HG02840 (cell line): ENCODE results near the gene TRMU.
"Not testable (repeated sequence)": the region's sequence is repeated elsewhere in the genome, so short reads cannot be mapped to it uniquely, and the experiment has no call there.

Experiments used
- ATAC-seq: cut with Tn5 transposase; IDR thresholded peaks from one replicate; pipeline ENCODE4 v1.9.1; 2021; ENCODE audit warnings: mild to moderate bottlenecking, moderate library complexity, moderate number of reproducible peaks; ENCODE audit not compliant: unreplicated experiment, low FRiP score

Gene TRMU

GRCh38 chr22:46399251-46400024, 63.9 kb downstream of the TRMU start:
- no peak for ATAC-seq

GRCh38 chr22:46401370-46401769, 65.9 kb downstream of the TRMU start:
- ATAC-seq: no peak

GRCh38 chr22:46402505-46402904, 67.0 kb downstream of the TRMU start:
- no peak for ATAC-seq

GRCh38 chr22:46403880-46404279, 68.4 kb downstream of the TRMU start:
- ATAC-seq: not testable (repeated sequence)

GRCh38 chr22:46405901-46406300, 70.4 kb downstream of the TRMU start:
- ATAC-seq: no peak

GRCh38 chr22:46406349-46406748, 70.8 kb downstream of the TRMU start:
- ATAC-seq: no peak

- no peak for ATAC-seq
Observed at GRCh38 chr22:46406791-46407190, 71.3 kb downstream of the TRMU start.
